ENCODE measurements around the gene CEP164. TPM values are rescaled to one million over a fixed set of nuclear protein-coding genes. Genes with fewer than 3 reads are reported as not detected.

Gene CEP164
- total and polyA plus RNA-seq, 2 of the 8 experiments (the other 6 are each of a cell fraction or from before 2014, with no cell fraction given) = 8.4 to 20.8 TPM

DNA sequence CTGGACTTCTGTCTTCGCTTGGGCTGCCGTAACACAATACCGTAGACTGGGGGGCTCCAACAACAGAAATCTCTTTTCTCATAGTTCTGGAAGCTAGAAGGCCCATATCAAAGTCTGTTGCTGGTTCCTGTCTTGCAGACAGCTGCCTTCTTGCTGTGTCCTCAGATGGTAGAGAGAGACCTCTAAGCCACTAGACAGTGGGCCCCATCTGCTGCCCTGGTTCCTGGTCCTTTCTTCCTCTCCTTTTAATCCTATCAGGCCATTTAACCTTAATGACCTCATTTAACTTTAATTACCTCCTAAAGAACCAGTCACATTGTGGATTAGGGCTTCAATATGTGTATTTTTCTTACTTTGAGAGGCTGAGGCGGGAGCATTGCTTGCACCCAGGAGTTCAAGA is 9.4 kb downstream of the CEP164 start (continued):
- TF ChIP-seq, protein P1, sequence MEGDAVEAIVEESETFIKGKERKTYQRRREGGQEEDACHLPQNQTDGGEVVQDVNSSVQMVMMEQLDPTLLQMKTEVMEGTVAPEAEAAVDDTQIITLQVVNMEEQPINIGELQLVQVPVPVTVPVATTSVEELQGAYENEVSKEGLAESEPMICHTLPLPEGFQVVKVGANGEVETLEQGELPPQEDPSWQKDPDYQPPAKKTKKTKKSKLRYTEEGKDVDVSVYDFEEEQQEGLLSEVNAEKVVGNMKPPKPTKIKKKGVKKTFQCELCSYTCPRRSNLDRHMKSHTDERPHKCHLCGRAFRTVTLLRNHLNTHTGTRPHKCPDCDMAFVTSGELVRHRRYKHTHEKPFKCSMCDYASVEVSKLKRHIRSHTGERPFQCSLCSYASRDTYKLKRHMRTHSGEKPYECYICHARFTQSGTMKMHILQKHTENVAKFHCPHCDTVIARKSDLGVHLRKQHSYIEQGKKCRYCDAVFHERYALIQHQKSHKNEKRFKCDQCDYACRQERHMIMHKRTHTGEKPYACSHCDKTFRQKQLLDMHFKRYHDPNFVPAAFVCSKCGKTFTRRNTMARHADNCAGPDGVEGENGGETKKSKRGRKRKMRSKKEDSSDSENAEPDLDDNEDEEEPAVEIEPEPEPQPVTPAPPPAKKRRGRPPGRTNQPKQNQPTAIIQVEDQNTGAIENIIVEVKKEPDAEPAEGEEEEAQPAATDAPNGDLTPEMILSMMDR (IDR thresholded peaks at IDR 0.05; ENCODE audit: control extremely low read depth in 1 of 3, insufficient read depth in 1 of 3, low read depth in 1 of 3, low read length in 3 of 3) = no peak
